H54 (cell line): ENCODE data around the gene NKAIN1.
"Not testable (repeated sequence)": the region's sequence is repeated elsewhere in the genome, so short reads cannot be mapped to it uniquely, and the experiment has no call there.

Source experiments
- DNase-seq: peaks from one replicate; pipeline ENCODE4 v3.0.0; 2011; ENCODE audit warnings: low spot score, mixed read lengths; ENCODE audit not compliant: insufficient read length
- FAIRE-seq: peaks from 3 replicates; lab custom pipeline; 2011; peaks lifted over from hg19 to GRCh38; lab: Jason Lieb, UNC
- POLR2A ChIP-seq: IDR thresholded peaks from 2 replicates; pipeline ENCODE4 v1.6.1; 2011; ENCODE audit warnings: low read depth, mild to moderate bottlenecking, low read length

NKAIN1 gene

DNA sequence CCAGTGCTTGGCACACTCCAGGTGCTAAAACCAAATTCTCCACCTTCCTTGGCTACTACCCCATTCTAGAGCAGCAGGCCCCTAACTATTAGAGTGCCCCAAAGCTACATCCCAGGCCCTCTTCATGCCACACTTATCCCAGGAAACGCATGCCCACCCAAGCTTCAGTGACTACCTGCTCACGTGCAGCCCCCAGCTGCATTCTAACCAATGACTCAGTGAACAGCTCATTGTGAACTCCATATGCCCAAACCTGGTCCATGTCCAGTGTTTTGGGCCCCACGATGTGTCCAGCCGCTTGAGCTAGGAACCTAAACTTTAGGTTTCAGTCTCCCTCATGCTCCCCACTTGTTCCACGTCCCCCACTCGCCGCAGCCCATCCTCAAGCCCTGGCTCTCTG, 41.5 kb downstream of the NKAIN1 start:
- no peak for DNase-seq
- no peak for FAIRE-seq
- no peak for TF ChIP-seq POLR2A

DNA sequence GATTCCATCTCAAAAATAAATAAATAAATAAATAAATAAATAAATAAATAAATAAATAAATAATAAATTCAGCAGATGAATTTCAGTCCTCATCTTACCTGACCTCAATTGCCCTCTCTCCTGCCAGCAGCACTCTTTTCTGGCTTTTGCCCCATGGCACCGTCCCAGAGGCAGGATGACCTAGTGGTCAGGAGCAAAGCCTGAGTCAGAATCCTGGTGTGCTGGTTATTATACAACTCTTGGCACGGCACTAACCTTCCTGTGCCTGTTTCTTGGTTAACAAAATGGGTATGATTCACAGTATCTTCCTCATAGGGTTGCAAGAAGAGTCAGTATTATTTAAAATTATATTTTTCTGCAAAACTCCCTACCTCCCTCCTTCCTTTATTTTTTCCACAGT, 43.0 kb downstream of the NKAIN1 start:
- peak; percentile 45 for DNase-seq
- no peak for TF ChIP-seq POLR2A
- peak; percentile 82 for FAIRE-seq

DNA sequence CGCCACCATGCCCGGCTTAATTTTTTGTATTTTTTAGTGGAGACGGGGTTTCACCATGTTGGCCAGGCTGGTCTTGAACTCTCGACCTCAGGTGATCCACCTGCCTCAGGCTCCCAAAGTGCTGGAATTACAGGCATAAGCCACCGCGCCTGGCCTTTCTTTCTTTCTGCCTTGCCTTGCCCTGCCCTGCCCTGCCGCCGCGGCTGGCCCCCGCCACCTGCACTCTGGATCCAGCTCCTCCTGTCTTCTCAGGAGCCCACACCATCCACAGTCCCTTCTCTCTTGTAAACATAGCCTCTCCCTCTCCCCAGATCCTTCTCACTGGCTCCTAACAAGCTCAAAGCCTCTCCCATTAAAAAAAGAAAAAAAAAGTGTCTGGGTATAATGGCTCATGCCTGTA, 44.4 kb downstream of the NKAIN1 start:
- not testable (repeated sequence) for DNase-seq, FAIRE-seq

DNA sequence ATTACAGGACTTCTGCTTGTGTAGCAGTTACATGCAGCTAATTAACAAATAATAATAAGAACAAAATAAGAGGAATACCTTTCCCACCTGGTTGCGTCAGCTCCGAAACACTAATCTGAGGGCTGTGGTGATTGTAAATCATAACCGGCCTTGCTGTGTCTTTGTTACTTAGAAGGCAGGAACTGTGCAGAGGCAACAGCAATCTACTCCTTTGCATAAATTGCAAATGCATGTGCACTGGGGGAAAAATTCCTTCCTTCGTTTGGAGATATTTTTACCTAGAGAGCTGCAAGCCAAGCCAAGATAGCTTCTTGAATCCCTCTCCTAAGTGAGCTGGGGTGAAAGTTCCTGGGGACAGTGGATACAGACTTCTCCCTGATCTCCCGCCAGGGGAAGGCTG, 46.0 kb downstream of the NKAIN1 start:
- FAIRE-seq: no peak
- TF ChIP-seq POLR2A: no peak
- no peak for DNase-seq

DNA sequence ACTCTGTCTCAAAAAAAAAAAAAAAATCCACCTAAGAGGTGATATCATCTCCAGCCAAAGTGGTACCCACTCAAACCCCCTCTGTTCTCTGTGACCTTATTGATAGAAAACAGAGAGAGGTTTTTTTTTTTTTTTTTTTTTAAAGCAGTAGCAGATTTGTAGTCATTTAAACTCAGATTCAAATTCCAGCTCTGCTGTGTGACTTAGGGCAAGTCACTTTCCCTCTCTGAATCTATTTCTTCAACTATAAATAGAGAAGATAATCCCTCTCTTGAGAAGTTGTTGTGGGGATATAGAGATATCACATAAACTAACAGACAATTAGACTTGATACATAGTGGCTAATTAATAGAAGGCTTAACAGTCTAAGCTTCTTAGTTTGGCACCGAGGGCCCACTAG, 48.4 kb downstream of the NKAIN1 start:
- DNase-seq (no peak), FAIRE-seq (no peak)
- TF ChIP-seq POLR2A: no peak

DNA sequence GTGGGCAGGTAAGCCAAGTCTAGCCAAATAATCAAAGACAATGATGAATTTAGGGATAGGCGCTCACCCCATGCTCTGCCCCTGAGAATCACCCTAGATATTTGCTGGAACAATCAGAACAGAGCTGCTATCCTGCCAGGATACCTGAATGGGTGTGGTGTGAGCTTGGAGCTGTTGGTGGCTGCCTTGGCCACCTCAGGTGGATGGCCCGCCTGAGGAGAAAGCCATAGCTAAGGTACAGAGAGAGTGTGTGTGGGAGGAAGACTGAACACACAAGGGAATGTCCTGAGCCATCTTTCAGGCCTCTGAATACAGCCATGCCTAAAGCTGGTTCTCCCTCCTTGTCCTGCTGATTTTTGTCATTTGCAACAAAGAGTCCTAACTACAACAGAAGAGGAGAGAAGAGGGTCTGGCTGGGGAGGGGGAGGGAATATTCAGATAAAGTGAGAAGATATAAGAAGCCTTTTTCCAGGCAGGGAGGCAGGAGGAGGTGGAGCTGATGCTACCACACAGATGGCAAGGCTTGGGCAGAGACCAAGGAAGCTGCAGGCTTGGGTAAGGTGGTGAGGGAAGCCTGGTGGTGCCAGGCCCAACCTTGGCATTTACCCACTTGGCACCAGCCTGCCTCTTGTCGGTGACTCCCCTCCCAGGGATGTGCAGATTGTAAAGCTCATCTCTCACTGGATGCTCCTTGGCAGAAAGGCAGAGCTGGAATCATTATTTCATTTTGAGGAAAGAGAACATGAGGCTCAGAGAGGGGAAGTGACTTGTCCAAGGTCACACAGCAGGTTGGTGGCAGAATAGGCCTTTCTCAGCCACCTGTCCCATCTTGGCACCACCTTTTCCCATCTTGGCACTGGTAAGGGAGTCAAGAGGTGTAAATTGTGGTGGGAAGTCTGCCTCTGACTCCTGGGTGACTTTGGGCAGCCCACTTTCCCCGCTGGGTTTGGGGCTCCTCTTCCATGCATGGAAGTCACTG, 49.7 kb downstream of the NKAIN1 start:
- FAIRE-seq (no peak), DNase-seq (no peak)
- TF ChIP-seq POLR2A: no peak

DNA sequence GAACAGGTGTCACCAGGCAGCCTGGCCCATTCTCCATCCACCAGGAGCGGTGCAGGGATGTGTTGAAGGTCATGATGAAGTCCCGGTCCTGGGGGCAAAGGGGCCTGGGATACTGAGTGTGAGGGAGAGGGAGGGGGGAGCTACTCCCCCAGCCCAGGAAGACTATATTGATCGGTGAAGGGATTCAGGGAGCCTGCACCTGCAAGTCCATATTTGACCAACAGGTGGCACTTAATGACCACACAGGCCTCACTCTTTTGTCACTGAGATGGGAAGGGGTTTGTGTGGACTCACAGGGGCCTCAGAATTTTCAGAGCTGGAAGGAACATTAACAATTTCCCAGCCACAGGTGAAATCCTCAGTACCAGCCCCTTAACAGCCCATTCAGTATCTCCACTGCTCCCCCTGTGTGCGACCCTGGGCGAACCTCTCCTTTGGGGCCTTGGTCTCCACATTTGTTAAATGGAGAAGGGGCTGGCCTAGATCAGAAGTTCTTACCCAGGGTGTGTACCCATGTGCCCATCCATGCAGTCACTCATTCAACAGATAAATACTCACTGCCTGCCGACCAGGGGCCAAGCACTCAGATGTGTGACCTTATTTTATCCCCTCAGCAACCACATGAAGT, 55.6 kb downstream of the NKAIN1 start:
- TF ChIP-seq POLR2A: no peak
- no peak for DNase-seq
- FAIRE-seq: no peak

DNA sequence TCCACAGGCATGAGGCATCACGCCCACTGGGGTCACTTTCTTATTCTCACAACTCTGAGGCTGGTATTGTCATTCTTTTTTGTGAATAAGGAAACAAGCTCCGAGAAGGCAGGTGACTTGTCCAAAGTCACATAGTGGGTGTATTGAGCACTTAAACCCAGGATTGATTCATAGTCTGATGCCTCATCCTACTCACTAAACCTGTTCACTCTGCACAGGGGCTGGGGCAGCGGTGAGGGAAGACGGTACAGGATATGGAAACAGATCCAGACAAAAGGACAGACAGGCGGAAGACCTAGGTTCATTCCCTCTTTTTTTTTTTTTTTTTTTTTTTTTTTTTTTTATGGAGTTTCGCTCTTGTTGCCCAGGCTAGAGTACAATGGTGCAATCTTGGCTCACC, 56.6 kb downstream of the NKAIN1 start:
- DNase-seq (no peak), FAIRE-seq (no peak)
- TF ChIP-seq POLR2A: no peak

DNA sequence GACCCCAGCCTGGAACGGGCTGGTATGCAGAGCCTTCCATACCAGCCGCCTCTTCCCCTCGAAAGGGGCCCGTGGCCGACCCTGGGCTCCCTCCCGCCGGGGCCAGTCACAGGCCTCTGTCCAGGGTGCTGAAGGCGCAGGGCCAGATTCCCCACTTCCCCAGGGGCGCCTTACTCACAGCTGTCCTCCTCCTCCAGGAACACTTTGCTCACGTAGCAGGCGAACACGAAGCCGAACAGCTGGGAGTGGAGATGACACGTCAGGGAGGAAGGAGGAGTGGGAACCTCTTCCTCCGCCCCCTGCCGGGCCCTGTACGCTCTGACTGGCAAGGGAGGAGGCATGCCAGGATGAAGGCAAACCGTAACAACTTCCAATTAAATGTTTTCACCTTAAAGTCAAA, 57.3 kb downstream of the NKAIN1 start:
- DNase-seq: peak; percentile 96
- no peak for TF ChIP-seq POLR2A
- FAIRE-seq: peak; percentile 91

DNA sequence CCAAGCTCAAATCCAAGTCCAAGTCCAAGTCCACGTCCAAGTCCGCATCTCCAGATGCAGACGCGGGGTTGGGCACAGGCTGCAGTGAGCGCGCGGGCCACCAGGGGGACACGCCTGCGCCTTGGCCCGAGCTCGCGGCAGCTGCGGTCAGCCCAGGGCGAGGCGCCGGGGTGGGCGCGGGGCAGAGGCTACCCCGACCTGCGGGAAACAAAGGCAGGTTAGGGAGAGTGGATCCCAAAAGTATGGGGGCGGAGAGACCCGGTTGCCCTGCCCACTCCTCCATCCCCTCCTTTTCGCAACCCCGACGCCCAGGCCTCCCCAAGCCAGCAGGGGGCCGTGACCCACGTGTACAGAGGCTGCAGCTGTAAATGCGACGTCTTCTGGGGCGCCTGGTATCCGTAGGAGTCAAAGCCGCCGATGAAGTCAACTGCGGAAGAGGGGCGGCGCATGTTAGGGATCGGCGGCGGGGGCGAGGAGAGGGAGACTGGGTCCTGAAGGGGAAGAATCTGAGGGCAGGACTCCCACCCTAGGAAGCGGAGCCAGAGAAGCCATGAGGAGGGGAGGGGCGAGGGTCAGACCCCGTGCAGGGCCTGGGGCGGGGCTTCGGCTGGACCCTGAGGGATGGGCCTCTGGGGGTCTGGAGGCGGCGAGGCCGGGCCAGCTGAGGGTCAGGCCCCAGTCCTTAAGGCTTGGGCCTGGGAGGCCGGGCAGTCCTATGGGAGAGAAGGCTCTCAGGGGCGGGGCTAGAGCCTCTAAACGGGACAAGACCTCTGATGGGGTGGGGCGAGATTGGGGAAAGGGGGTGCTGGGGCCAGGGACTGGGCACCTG, 58.0 kb downstream of the NKAIN1 start:
- no peak for TF ChIP-seq POLR2A
- DNase-seq (no peak), FAIRE-seq (no peak)

DNA sequence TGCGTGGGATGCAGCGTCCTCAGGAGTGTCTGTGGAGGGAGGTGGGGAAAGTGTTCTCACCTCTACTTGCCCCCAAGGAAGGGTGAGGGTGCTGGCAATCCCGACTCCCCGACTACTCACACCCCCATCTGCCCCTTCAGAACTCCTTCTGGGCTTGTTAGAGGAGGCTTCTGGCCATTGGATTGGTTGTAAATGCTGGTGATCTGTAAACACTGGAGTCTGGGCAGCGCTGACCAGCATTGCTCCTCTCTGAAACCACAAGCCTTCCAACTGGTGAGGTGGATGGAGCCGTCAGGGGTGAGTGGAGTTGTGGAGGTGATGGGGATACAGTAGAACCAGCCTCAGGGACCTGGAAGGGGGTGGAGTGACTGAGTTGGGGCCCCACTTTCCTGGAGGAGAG, 59.3 kb downstream of the NKAIN1 start:
- FAIRE-seq: no peak
- no peak for DNase-seq

DNA sequence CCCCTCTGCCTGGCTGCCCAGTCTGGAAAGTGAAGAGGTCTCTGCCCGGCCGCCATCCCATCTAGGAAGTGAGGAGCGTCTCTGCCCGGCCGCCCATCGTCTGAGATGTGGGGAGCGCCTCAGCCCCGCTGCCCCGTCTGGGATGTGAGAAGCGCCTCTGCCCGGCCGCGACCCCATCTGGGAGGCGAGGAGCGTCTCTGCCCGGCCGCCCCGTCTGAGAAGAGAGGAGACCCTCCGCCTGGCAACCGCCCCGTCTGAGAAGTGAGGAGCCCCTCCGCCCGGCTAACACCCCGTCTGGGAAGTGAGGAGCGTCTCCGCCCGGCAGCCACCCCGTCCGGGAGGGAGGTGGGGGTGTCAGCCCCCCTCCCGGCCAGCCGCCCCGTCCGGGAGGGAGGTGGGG, 63.4 kb downstream of the NKAIN1 start:
- FAIRE-seq, DNase-seq: not testable (repeated sequence)

More for the DNA sequence above, 59.3 kb downstream of the NKAIN1 start:
- TF ChIP-seq POLR2A: no peak

DNA sequence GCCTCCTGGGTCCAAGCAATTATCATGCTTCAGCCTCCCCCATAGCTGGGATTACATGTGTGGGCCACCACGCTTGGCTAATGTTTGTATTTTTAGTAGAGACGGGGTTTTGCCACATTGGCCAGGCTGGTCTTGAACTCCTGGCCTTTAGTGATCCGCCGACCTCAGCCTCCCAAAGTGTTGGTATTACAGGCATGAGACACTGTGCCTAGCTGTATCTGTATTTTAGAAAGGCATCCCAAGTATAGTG, 69.3 kb downstream of the NKAIN1 start:
- no peak for FAIRE-seq
- DNase-seq: no peak
- TF ChIP-seq POLR2A: no peak

DNA sequence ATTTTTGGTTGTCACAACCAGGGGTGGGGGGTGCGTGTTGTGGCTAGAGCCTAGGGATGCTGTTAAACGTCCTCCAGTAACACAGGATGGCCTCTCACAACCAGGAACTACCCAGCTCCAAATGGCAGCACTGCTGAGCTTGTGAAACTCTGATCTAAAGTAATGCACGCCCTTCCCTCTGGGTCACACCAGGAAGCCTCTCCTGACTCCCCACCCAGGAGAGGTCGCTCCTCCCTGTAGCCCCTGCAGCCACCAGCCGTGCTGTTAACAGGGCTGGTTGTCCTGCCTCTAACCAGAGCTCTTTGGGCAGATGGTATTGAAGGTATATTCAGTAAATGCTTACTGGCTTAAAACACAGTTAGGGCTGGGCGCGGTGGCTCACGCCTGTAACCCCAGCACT, 73.2 kb downstream of the NKAIN1 start:
- no peak for TF ChIP-seq POLR2A
- FAIRE-seq: no peak
- no peak for DNase-seq

DNA sequence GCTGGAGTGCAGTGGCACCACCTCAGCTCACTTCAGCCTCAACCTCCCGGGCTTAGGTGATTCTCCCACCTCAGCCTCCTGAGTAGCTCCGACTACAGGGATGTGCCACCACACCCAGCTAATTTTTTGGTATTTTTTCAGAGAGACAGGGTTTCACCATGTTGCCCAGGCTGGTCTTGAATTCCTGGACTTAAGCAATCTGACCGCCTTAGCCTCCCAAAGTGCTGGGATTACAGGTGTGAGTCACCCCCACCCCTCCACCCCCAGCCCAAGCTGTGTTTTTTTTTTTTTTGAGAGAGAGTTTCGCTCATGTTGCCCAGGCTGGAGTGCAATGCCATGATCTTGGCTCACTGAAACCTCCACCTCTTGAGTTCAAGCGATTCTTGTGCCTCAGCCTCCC, 75.4 kb downstream of the NKAIN1 start:
- FAIRE-seq (no peak), DNase-seq (no peak)
- no peak for TF ChIP-seq POLR2A
